ENCODE measurements around the gene MBTD1.
"Not testable (repeated sequence)": the region's sequence is repeated elsewhere in the genome, so short reads cannot be mapped to it uniquely, and the experiment has no call there.

The MBTD1 gene

GRCh38 chr17:51189162-51189561, 70.7 kb downstream of the MBTD1 start:
- no peak for DNase-seq (ENCODE audit: low read depth)

GRCh38 chr17:51188271-51188833, 71.5 kb downstream of the MBTD1 start:
- no peak for DNase-seq (ENCODE audit: low read depth)

- DNase-seq (ENCODE audit: low read depth) = no peak
Observed at GRCh38 chr17:51185763-51186332, 74.0 kb downstream of the MBTD1 start.

- no peak for DNase-seq (ENCODE audit: low read depth)
Observed at GRCh38 chr17:51184124-51184523, 75.7 kb downstream of the MBTD1 start.

- no peak for DNase-seq (ENCODE audit: low read depth)
Observed at GRCh38 chr17:51180486-51180885, 79.4 kb downstream of the MBTD1 start.

GRCh38 chr17:51172030-51172429, 87.8 kb downstream of the MBTD1 start:
- DNase-seq (ENCODE audit: low read depth) = not testable (repeated sequence)

- DNase-seq (ENCODE audit: low read depth) = no peak
Observed at GRCh38 chr17:51170736-51171135, 89.1 kb downstream of the MBTD1 start.

- DNase-seq (ENCODE audit: low read depth) = no peak
Observed at GRCh38 chr17:51169340-51169739, 90.5 kb downstream of the MBTD1 start.

GRCh38 chr17:51166987-51167931, 92.6 kb downstream of the MBTD1 start:
- DNase-seq (ENCODE audit: low read depth) = no peak

GRCh38 chr17:51166198-51166986, 93.5 kb downstream of the MBTD1 start, which contains the start of gene NME2:
NME2 (plus strand) TSS chr17:51166411; CDS start chr17:51166831, 420 bp downstream.
- peak; percentile 77 for DNase-seq (ENCODE audit: low read depth)

GRCh38 chr17:51165680-51166197, 94.1 kb downstream of the MBTD1 start:
- no peak for DNase-seq (ENCODE audit: low read depth)

- DNase-seq (ENCODE audit: low read depth) = no peak
Observed at GRCh38 chr17:51164911-51165679, 94.8 kb downstream of the MBTD1 start.

- DNase-seq (ENCODE audit: low read depth) = no peak
Observed at GRCh38 chr17:51161541-51161940, 98.3 kb downstream of the MBTD1 start.

- no peak for DNase-seq (ENCODE audit: low read depth)
Observed at GRCh38 chr17:51159604-51160003, 100.2 kb downstream of the MBTD1 start.

GRCh38 chr17:51155416-51155815, 104.4 kb downstream of the MBTD1 start:
- DNase-seq (ENCODE audit: low read depth) = no peak

GRCh38 chr17:51154176-51154575, 105.7 kb downstream of the MBTD1 start:
- DNase-seq (ENCODE audit: low read depth) = no peak

- peak; percentile 99 for DNase-seq (ENCODE audit: low read depth)
Observed at GRCh38 chr17:51153210-51154072, 106.4 kb downstream of the MBTD1 start, which contains the start of gene NME1. NME1 (plus strand) TSS chr17:51153559; CDS start chr17:51155655, 2,096 bp downstream.

GRCh38 chr17:51152766-51153209, 107.1 kb downstream of the MBTD1 start:
- DNase-seq (ENCODE audit: low read depth) = no peak

- DNase-seq (ENCODE audit: low read depth) = no peak
Observed at GRCh38 chr17:51150932-51151331, 108.9 kb downstream of the MBTD1 start.

- no peak for DNase-seq (ENCODE audit: low read depth)
Observed at GRCh38 chr17:51149163-51149562, 110.7 kb downstream of the MBTD1 start.

Measured in GM04504 (cell line).